SK-N-SH treated with all-trans-retinoic acid at 6 μM for 48 hours (cell line): ENCODE measurements around the gene CCDC180.

ENCODE experiments used
- ATAC-seq: fragments of 200-7000 bp; cut with Tn5 transposase; 3 replicates; pipeline ENCODE4 v1.9.1; 2020; ENCODE audit warnings: mild to moderate bottlenecking, moderate library complexity
- BACH2 ChIP-seq: fragments of 250-450 bp; sonication (Bioruptor Pico); IDR thresholded peaks from 2 replicates; pipeline ENCODE4 v1.9.0; 2021; ENCODE audit warnings: mild to moderate bottlenecking, borderline replicate concordance
- CREB5 ChIP-seq: fragments of 250-450 bp; sonication (Bioruptor Pico); IDR thresholded peaks from 2 replicates; pipeline ENCODE4 v1.5.1; 2020; ENCODE audit warnings: low read depth, mild to moderate bottlenecking, moderate library complexity
- CSDC2 ChIP-seq: fragments of 250-450 bp; sonication (Bioruptor Pico); IDR thresholded peaks from 2 replicates; pipeline ENCODE4 v1.5.0; 2020; ENCODE audit warnings: mild to moderate bottlenecking, moderate library complexity
- ESRRG ChIP-seq: fragments of 250-450 bp; sonication (Bioruptor Pico); IDR thresholded peaks from 2 replicates; pipeline ENCODE4 v1.6.1; 2021; ENCODE audit warnings: mild to moderate bottlenecking
- GLIS3 ChIP-seq: fragments of 250-450 bp; sonication (Bioruptor Pico); IDR thresholded peaks from 2 replicates; pipeline ENCODE4 v1.5.0; 2020; ENCODE audit warnings: mild to moderate bottlenecking, moderate library complexity
- ISL1 ChIP-seq: fragments of 250-450 bp; sonication (Bioruptor Pico); IDR thresholded peaks from 2 replicates; pipeline ENCODE4 v2.1.2; 2022; ENCODE audit warnings: mild to moderate bottlenecking, moderate library complexity
- OSR1 ChIP-seq: fragments of 250-450 bp; sonication (Bioruptor Pico); IDR thresholded peaks from 2 replicates; pipeline ENCODE4 v1.8.0; 2022; ENCODE audit warnings: moderate library complexity, mild to moderate bottlenecking, inconsistent platforms
- POU6F1 ChIP-seq: fragments of 250-450 bp; sonication (Bioruptor Pico); IDR thresholded peaks from 2 replicates; pipeline ENCODE4 v1.8.0; 2021; ENCODE audit warnings: low read depth, mild to moderate bottlenecking, moderate library complexity, borderline replicate concordance
- PPARA ChIP-seq: fragments of 250-450 bp; sonication (Bioruptor Pico); IDR thresholded peaks from 2 replicates; pipeline ENCODE4 v1.5.0; 2020; ENCODE audit warnings: mild to moderate bottlenecking, borderline replicate concordance
- RARB ChIP-seq: fragments of 250-450 bp; sonication (Bioruptor Pico); IDR thresholded peaks from 2 replicates; pipeline ENCODE4 v1.8.0; 2021; ENCODE audit warnings: mild to moderate bottlenecking, moderate library complexity
- SNAI2 ChIP-seq: fragments of 250-450 bp; sonication (Bioruptor Pico); IDR thresholded peaks from 2 replicates; pipeline ENCODE4 v1.5.0; 2020; ENCODE audit warnings: mild to moderate bottlenecking, moderate library complexity
- TCF4 ChIP-seq: fragments of 250-450 bp; sonication (Bioruptor Pico); IDR thresholded peaks from 2 replicates; pipeline ENCODE4 v1.8.0; 2021; ENCODE audit warnings: mild to moderate bottlenecking, moderate library complexity, borderline replicate concordance
- TOX ChIP-seq: fragments of 250-450 bp; sonication (Bioruptor Pico); IDR thresholded peaks from 2 replicates; pipeline ENCODE4 v1.8.0; 2021; ENCODE audit warnings: mild to moderate bottlenecking, moderate library complexity, borderline replicate concordance
- ZC3H10 ChIP-seq: fragments of 250-450 bp; sonication (Bioruptor Pico); IDR thresholded peaks from 2 replicates; pipeline ENCODE4 v1.5.1; 2021; ENCODE audit warnings: mild to moderate bottlenecking, moderate library complexity
- ZFP3 ChIP-seq: fragments of 250-450 bp; sonication (Bioruptor Pico); IDR thresholded peaks from 2 replicates; pipeline ENCODE4 v1.5.0; 2020; ENCODE audit warnings: mild to moderate bottlenecking, moderate library complexity
- ZFP30 ChIP-seq: fragments of 450-650 bp; formaldehyde crosslinking; IDR thresholded peaks from 2 replicates; pipeline ENCODE4 v1.5.0; 2022; ENCODE audit warnings: mild to moderate bottlenecking, moderate library complexity
- ZNF565 ChIP-seq: fragments of 450-650 bp; formaldehyde crosslinking; conservative IDR thresholded peaks from 2 replicates; pipeline ENCODE4 v1.5.0; 2020; ENCODE audit warnings: low read depth, mild to moderate bottlenecking, moderate library complexity
- ZNF70 ChIP-seq: fragments of 450-650 bp; formaldehyde crosslinking; IDR thresholded peaks from 2 replicates; pipeline ENCODE4 v1.5.0; 2020; ENCODE audit warnings: mild to moderate bottlenecking, moderate library complexity
- ZNF8 ChIP-seq: fragments of 450-650 bp; formaldehyde crosslinking; IDR thresholded peaks from 2 replicates; pipeline ENCODE4 v1.5.0; 2020; ENCODE audit warnings: mild to moderate bottlenecking, moderate library complexity
- TF ChIP-seq, protein P1 (sequence below): fragments of 250-450 bp; sonication (Bioruptor Pico); IDR thresholded peaks from 2 replicates; pipeline ENCODE4 v1.5.1; 2021; ENCODE audit warnings: mild to moderate bottlenecking, moderate library complexity
- TF ChIP-seq, protein P2 (sequence below): fragments of 250-450 bp; sonication (Bioruptor Pico); IDR thresholded peaks from 2 replicates; pipeline ENCODE4 v1.8.0; 2020; ENCODE audit warnings: mild to moderate bottlenecking, moderate library complexity, borderline replicate concordance
- TF ChIP-seq, protein P3 (sequence below): fragments of 250-450 bp; sonication (Bioruptor Pico); IDR thresholded peaks from 2 replicates; pipeline ENCODE4 v1.5.0; 2020; ENCODE audit warnings: mild to moderate bottlenecking, moderate library complexity

Gene CCDC180

GRCh38 chr9:97300586-97300985, 6.9 kb upstream of the CCDC180 start:
- TF ChIP-seq TCF4 (CRISPR knock-in tag) (no peak), CSDC2 (CRISPR knock-in tag) (no peak), TOX (CRISPR knock-in tag) (no peak), ESRRG (CRISPR knock-in tag) (no peak), OSR1 (no peak), ZFP30 (CRISPR knock-in tag) (no peak)
- TF ChIP-seq, protein P1, sequence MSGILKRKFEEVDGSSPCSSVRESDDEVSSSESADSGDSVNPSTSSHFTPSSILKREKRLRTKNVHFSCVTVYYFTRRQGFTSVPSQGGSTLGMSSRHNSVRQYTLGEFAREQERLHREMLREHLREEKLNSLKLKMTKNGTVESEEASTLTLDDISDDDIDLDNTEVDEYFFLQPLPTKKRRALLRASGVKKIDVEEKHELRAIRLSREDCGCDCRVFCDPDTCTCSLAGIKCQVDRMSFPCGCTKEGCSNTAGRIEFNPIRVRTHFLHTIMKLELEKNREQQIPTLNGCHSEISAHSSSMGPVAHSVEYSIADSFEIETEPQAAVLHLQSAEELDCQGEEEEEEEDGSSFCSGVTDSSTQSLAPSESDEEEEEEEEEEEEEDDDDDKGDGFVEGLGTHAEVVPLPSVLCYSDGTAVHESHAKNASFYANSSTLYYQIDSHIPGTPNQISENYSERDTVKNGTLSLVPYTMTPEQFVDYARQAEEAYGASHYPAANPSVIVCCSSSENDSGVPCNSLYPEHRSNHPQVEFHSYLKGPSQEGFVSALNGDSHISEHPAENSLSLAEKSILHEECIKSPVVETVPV (CRISPR knock-in tag), result no peak
- ATAC-seq, result no peak

GRCh38 chr9:97301974-97302373, 5.5 kb upstream of the CCDC180 start:
- TF ChIP-seq CSDC2 (CRISPR knock-in tag) (no peak), ISL1 (no peak), ZC3H10 (no peak), TCF4 (CRISPR knock-in tag) (no peak), ZNF565 (CRISPR knock-in tag) (no peak), BACH2 (no peak), GLIS3 (CRISPR knock-in tag) (no peak), SNAI2 (CRISPR knock-in tag) (no peak), ZNF8 (CRISPR knock-in tag) (no peak), TOX (CRISPR knock-in tag) (no peak), ZFP3 (CRISPR knock-in tag) (no peak), RARB (CRISPR knock-in tag) (no peak), ESRRG (CRISPR knock-in tag) (no peak), OSR1 (no peak), ZFP30 (CRISPR knock-in tag) (no peak), POU6F1 (no peak)
- TF ChIP-seq, protein P1 (CRISPR knock-in tag), result no peak
- TF ChIP-seq, protein P2, sequence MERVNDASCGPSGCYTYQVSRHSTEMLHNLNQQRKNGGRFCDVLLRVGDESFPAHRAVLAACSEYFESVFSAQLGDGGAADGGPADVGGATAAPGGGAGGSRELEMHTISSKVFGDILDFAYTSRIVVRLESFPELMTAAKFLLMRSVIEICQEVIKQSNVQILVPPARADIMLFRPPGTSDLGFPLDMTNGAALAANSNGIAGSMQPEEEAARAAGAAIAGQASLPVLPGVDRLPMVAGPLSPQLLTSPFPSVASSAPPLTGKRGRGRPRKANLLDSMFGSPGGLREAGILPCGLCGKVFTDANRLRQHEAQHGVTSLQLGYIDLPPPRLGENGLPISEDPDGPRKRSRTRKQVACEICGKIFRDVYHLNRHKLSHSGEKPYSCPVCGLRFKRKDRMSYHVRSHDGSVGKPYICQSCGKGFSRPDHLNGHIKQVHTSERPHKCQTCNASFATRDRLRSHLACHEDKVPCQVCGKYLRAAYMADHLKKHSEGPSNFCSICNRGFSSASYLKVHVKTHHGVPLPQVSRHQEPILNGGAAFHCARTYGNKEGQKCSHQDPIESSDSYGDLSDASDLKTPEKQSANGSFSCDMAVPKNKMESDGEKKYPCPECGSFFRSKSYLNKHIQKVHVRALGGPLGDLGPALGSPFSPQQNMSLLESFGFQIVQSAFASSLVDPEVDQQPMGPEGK (CRISPR knock-in tag), result no peak
- TF ChIP-seq, protein P3, sequence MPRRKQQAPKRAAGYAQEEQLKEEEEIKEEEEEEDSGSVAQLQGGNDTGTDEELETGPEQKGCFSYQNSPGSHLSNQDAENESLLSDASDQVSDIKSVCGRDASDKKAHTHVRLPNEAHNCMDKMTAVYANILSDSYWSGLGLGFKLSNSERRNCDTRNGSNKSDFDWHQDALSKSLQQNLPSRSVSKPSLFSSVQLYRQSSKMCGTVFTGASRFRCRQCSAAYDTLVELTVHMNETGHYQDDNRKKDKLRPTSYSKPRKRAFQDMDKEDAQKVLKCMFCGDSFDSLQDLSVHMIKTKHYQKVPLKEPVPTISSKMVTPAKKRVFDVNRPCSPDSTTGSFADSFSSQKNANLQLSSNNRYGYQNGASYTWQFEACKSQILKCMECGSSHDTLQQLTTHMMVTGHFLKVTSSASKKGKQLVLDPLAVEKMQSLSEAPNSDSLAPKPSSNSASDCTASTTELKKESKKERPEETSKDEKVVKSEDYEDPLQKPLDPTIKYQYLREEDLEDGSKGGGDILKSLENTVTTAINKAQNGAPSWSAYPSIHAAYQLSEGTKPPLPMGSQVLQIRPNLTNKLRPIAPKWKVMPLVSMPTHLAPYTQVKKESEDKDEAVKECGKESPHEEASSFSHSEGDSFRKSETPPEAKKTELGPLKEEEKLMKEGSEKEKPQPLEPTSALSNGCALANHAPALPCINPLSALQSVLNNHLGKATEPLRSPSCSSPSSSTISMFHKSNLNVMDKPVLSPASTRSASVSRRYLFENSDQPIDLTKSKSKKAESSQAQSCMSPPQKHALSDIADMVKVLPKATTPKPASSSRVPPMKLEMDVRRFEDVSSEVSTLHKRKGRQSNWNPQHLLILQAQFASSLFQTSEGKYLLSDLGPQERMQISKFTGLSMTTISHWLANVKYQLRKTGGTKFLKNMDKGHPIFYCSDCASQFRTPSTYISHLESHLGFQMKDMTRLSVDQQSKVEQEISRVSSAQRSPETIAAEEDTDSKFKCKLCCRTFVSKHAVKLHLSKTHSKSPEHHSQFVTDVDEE (CRISPR knock-in tag), result no peak
- ATAC-seq, result no peak

DNA sequence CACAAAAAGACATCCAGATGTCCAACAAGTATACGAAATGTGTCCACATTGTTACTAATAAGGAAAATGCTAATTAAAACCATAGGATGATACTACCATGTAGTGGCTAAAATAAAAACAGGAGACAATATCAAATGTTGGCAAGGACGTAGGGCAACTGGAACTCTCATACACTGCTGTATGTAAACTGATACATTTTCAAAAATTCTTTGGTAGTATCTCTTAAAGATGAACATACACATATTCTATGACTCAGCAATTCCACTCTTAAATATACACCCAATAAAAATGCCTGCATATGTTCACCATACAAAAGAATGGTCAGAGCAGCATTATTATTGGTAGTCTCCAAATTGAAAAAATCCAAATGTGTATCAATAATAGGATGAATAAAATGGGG, 2.9 kb upstream of the CCDC180 start:
- no peak for ATAC-seq
- TF ChIP-seq, protein P1 (CRISPR knock-in tag), result no peak
- TF ChIP-seq, protein P3 (CRISPR knock-in tag), result no peak
- TF ChIP-seq CREB5, result no peak
- TF ChIP-seq ZNF8 (CRISPR knock-in tag), result no peak
- TF ChIP-seq TCF4 (CRISPR knock-in tag), result no peak
- TF ChIP-seq ZNF70, result no peak
- no peak for TF ChIP-seq GLIS3 (CRISPR knock-in tag)
- no peak for TF ChIP-seq PPARA (CRISPR knock-in tag)
- TF ChIP-seq SNAI2 (CRISPR knock-in tag), result no peak
